ENCODE measurements around the gene KIAA0319L. TPM values are rescaled to one million over a fixed set of nuclear protein-coding genes. Genes with fewer than 3 reads are reported as not detected.

Gene KIAA0319L
- total RNA-seq, 2 donors from 2014 or later, result 68.4 to 77.6 TPM

GRCh38 chr1:35570589-35571137 is 13.5 kb upstream of the KIAA0319L start:
- peaks cover 4% of the 10 kb centered on the region for H3K4me1 Mint-ChIP-seq
- H3K36me3 ChIP-seq (ENCODE audit: control insufficient read depth, insufficient read depth, low read length), result no peaks in the 10 kb centered on the region
- H3K9me3 Mint-ChIP-seq, result no peaks in the 10 kb centered on the region
- no peak overlapping the region for H3K27ac Mint-ChIP-seq
- no peak overlapping the region for H3K4me3 Mint-ChIP-seq
- no peaks in the 10 kb centered on the region for H3K9me3 ChIP-seq (ENCODE audit: control insufficient read depth, low read length)
- peaks cover 61% of the 10 kb centered on the region for H3K27me3 ChIP-seq (ENCODE audit: control insufficient read depth, insufficient read depth, low read length, poor library complexity, severe bottlenecking)
- peaks cover 4% of the 10 kb centered on the region for H3K4me1 ChIP-seq (ENCODE audit: control insufficient read depth, insufficient read depth, low read length)
- peaks cover 3% of the 10 kb centered on the region for H3K36me3 Mint-ChIP-seq (ENCODE audit: low read depth)
- no peak for TF ChIP-seq CTCF (conservative IDR thresholded peaks at IDR 0.05)
- H3K27ac ChIP-seq (ENCODE audit: low read depth, low read length), result no peak overlapping the region
- 89 to 92% methylated on average over 9 to 10 of the region's 10 CpGs for WGBS, 2 experiments (ENCODE audit: insufficient coverage in 1 of 2, insufficient read length in 1 of 2)
- no peak overlapping the region for H3K9ac ChIP-seq (ENCODE audit: extremely low read depth, low read length, poor library complexity, severe bottlenecking)
- no peak for DNase-seq
- H3K27me3 Mint-ChIP-seq (ENCODE audit: insufficient read depth), result peaks cover 74% of the 10 kb centered on the region
- no peak overlapping the region for H3K4me3 ChIP-seq (ENCODE audit: low read length)

GRCh38 chr1:35569936-35570335 is 12.7 kb upstream of the KIAA0319L start:
- Histone ChIP-seq H3K9ac (ENCODE audit: extremely low read depth, low read length, poor library complexity, severe bottlenecking) (no peak overlapping the region), H3K27me3 (ENCODE audit: control insufficient read depth, insufficient read depth, low read length, poor library complexity, severe bottlenecking) (peaks cover 54% of the 10 kb centered on the region), H3K27ac (ENCODE audit: low read depth, low read length) (no peak overlapping the region), H3K36me3 (ENCODE audit: control insufficient read depth, insufficient read depth, low read length) (peaks cover 3% of the 10 kb centered on the region), H3K4me1 (ENCODE audit: control insufficient read depth, insufficient read depth, low read length) (peaks cover 4% of the 10 kb centered on the region), H3K4me3 (ENCODE audit: low read length) (no peak overlapping the region), H3K9me3 (ENCODE audit: control insufficient read depth, low read length) (no peaks in the 10 kb centered on the region)
- no peak for DNase-seq
- Mint-ChIP-seq H3K9me3 (no peaks in the 10 kb centered on the region), H3K4me1 (peaks cover 4% of the 10 kb centered on the region), H3K27me3 (ENCODE audit: insufficient read depth) (peaks cover 67% of the 10 kb centered on the region), H3K4me3 (no peak overlapping the region), H3K27ac (no peak overlapping the region), H3K36me3 (ENCODE audit: low read depth) (peaks cover 3% of the 10 kb centered on the region)
- no peak for TF ChIP-seq CTCF (conservative IDR thresholded peaks at IDR 0.05)
- 50 to 64% methylated on average over 1 of the region's 1 CpG for WGBS, 2 experiments (ENCODE audit: insufficient coverage in 1 of 2, insufficient read length in 1 of 2)

- Histone ChIP-seq H3K4me1 (ENCODE audit: control insufficient read depth, insufficient read depth, low read length) (peaks cover 4% of the 10 kb centered on the region), H3K27me3 (ENCODE audit: control insufficient read depth, insufficient read depth, low read length, poor library complexity, severe bottlenecking) (peaks cover 44% of the 10 kb centered on the region), H3K9me3 (ENCODE audit: control insufficient read depth, low read length) (no peaks in the 10 kb centered on the region), H3K4me3 (ENCODE audit: low read length) (no peak overlapping the region), H3K36me3 (ENCODE audit: control insufficient read depth, insufficient read depth, low read length) (peaks cover 4% of the 10 kb centered on the region), H3K9ac (ENCODE audit: extremely low read depth, low read length, poor library complexity, severe bottlenecking) (no peak overlapping the region), H3K27ac (ENCODE audit: low read depth, low read length) (no peak overlapping the region)
- Mint-ChIP-seq H3K27me3 (ENCODE audit: insufficient read depth) (peaks cover 59% of the 10 kb centered on the region), H3K9me3 (no peaks in the 10 kb centered on the region), H3K27ac (no peak overlapping the region), H3K4me1 (peaks cover 5% of the 10 kb centered on the region), H3K4me3 (no peak overlapping the region), H3K36me3 (ENCODE audit: low read depth) (peaks cover 11% of the 10 kb centered on the region)
- DNase-seq, result peak; percentile 92
- 22 to 33% methylated on average over 3 to 4 of the region's 4 CpGs for WGBS, 2 experiments (ENCODE audit: insufficient coverage in 1 of 2, insufficient read length in 1 of 2)
- TF ChIP-seq CTCF (conservative IDR thresholded peaks at IDR 0.05), result peak; percentile 94
These were observed 11.8 kb upstream of the KIAA0319L start for GRCh38 chr1:35568975-35569395.
